Stimulated activated CD4-positive, alpha-beta T cell treated with anti-CD3 and anti-CD28 coated beads, Interleukin-4, amount 100 ng/mL, for 48 hours (primary cell): ENCODE results near the gene DPP6.

Source experiments
- DNase-seq, 2 donors: peaks; one replicate each; pipeline ENCODE4 v3.0.0-alpha.2; 2020; ENCODE audit warnings: low read depth in 2 of 2

Gene DPP6

GRCh38 chr7:154338701-154339506 lies 286.7 kb downstream of the DPP6 start:
- no peak for DNase-seq

DNA sequence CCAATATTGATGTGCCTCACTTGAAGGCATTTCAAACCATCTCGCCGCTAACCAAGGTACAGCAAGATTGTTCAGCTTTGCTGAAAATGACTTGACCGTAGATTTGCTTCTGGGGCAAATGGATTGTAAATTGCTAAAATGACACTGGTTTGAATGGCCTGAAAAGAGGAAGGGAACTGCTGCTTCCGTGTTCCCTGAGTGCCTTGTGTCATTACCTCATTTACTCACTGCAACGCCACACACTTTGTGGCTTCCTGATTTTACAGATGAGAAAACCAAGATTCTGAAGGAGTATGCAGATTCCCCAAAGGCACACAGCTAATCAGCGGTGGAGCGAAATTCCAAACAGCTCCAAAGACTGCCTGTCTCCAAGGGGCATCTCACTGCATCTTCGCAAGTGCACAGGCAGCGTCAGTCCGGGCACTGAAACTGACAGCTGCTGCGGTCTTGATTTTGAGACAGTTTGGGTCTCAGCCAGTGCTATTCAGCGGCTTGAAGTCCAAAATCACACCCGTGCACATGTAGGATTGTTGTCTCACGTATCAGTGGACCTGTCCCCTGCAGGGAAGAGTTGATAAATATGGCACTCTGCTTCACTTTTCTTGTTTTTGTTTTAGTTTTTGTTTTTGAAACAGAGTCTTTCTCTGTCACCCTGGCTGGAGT lies 290.9 kb downstream of the DPP6 start:
- no peak for DNase-seq

DNA sequence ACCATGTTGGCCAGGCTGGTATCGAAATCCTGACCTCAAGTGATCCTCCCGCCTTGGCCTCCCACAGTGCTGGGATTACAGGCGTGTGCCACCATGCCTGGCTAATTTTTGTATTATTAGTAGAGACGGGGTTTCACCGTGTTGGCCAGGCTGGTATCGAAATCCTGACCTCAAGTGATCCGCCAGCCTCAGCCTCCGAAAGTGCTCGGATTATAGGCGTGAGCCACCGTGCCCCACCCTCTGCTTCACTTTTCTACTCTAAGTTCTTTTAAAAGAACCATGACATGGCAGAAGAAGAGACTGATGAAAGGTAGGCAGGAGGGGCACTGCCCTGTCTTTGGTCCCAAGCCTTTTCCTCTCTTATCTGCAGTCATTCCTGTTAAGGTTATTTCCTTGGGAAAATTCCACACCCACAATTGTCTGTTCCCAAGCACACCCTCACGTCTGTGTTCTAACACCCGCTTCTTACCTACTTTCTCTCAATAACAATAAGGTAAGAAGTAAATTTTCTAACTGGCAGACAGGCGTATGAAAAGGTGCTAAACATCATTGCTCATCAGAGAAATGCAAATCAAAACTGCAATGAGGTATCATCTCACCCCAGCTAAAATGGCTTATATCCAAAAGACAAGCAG lies 291.7 kb downstream of the DPP6 start:
- DNase-seq, result no peak

- DNase-seq, result no peak
Measured at GRCh38 chr7:154345093-154345492, 292.9 kb downstream of the DPP6 start.

GRCh38 chr7:154347700-154348266 lies 295.6 kb downstream of the DPP6 start:
- DNase-seq, result no peak

DNA sequence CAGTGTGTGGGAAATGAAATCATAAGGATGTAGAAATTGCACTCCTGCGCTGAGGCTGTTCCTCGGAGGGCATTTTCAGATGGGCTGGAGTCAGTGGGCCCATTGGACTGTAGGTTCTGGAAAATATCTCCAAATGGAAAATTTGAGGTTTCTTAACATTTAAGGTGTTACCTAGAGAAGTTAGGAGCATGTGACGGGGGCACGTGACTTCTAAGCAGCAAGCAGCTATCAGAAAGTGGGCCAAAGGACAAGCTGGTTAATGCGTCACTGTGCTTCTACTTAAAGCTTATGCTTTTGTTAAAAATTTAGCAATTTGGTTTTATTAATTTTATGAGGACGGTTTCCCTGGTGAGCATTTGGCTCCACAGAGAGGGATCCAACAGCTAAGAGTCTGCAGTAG lies 298.7 kb downstream of the DPP6 start:
- no peak for DNase-seq

GRCh38 chr7:154353355-154353767 lies 301.2 kb downstream of the DPP6 start:
- DNase-seq, result no peak

DNA sequence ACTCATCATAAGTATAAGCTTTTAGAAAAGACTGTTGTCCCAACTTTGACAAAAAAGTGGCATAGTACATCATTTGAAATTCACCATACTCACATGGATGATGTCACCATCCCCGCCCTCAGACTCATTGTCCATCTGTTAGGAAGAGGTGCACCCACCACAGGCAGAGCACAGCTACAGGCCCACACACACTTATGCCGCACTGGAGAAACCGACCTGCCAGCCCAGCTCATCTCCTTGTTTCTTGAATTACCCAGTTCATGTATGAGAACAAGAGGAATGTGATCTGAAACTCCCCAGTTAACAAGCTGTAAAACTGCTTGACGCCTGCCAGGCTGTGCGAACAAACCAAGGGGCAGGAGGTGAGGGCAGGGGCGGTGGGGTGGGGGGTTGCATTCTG lies 312.0 kb downstream of the DPP6 start:
- DNase-seq, result no peak

DNA sequence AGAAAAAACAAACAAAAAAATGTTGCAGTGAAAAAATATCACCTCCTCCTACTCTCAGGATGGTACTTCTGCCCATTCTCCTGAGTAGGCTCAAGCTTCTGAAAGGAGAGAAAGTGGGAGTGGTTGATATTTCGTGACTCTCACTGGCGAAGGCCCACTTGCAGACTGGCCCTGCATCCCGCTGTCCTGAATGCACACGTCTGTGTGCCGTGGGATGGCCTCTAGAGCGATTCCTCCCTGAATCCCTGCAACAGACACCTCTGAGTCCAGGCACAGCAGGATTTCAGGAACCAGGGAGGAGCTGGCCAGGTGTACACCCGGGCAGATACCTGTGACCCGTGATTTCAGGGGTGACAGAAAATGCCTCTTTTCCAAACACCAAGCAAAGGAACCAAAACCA lies 319.2 kb downstream of the DPP6 start:
- DNase-seq, result no peak

- no peak for DNase-seq
Measured at GRCh38 chr7:154372011-154372601, 319.9 kb downstream of the DPP6 start.

- DNase-seq, result no peak
Measured at GRCh38 chr7:154373956-154374355, 321.8 kb downstream of the DPP6 start.

GRCh38 chr7:154375956-154376355 lies 323.8 kb downstream of the DPP6 start:
- DNase-seq, result no peak

DNA sequence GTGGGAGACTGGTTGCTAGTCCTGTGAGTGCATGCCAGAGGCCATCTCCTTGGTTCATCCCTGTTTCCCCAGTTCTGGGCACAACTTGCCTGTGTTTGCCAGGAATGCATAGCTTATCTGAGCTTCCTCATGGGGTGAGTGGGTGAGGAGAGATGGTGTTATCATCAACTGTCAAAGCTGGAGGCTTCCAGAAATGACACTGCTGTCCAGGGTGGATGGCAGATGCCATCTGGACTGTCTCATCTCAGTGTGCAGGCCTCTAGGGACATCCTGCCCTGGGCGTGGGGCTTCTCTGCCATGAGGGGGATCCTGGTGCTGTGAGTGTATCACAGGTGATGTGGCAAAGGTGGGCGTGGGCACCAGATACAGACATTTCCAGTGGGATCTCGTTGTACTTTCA lies 328.6 kb downstream of the DPP6 start:
- no peak for DNase-seq

DNA sequence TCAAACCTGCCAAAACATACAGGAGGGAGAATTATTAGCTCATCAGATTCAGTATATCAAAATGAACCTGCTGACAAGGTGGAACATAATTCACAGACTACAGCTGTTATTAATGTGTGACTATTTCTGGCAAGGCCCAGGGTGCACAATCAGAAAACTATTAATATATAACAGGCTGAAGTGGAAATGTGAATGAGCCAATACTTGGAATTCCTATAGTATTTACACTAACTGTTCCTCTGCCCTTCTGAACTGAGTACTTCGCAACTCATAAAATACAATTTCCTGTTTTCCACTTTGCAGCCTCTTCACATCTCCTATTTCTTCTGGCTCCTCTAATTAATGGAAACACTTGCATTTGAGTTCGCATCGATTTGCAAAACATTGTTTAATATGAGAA lies 330.8 kb downstream of the DPP6 start:
- no peak for DNase-seq

GRCh38 chr7:154385214-154385613 lies 333.0 kb downstream of the DPP6 start:
- DNase-seq, result no peak

GRCh38 chr7:154387252-154387651 lies 335.1 kb downstream of the DPP6 start:
- DNase-seq, result no peak

DNA sequence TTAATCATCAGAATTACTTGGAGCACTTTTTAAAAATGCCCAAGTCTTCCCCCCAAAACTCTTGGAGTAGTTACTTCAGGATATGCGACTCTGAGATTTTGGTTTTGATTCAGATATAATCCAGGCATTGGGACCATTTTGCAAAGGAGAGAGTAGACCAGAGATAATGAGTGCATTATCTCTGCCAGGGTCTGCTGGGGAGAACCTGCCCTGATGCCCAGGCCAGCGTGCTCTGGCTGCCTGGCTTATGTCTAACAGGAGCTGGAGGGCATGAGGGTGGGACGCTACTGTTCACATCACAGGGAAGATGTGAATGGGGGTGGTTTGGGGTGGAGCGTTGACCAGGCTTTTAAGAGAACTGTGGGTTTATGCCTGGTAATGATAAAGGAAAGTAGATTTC lies 336.2 kb downstream of the DPP6 start:
- no peak for DNase-seq

DNA sequence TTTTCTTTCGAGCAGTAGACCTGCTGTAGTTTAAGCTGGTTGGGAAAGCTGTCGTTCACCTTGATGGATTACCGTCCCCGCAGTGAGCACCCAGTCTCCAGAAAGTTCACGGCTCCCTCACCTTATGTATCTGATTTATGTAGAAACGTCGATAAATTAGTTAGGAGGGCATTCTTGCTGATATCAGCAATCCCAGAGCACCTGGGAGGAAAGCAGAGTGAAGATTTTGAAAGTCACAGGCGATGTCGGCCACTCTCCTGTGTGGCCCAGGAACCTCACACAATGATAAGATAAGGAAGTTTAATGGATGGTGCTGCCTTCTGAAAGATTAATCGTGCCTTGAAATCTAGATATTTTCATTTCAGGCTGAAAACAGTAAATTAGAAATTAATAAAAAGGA lies 336.8 kb downstream of the DPP6 start:
- DNase-seq, result no peak

DNA sequence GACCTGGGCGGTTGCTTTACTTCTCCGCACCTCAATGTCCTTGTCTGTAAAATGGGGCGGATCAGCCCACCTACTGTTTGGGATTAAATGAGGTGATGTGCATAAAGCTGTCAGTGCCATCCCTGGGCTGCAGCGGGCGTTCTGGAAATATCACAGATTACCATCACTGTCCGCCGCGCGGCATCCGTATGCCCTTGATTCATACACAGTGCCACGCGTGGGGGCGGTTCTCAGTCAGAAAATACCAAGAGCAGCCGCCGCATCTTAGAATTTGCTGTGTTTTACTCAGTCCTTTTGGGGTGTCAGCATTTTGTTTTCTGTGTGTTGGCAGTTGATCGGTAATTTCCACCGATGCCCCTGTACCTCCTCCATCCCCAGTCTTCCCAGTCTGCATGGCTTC lies 338.8 kb downstream of the DPP6 start:
- DNase-seq, result no peak

- no peak for DNase-seq
Measured at GRCh38 chr7:154394804-154395203, 342.6 kb downstream of the DPP6 start.

GRCh38 chr7:154406312-154406711 lies 354.1 kb downstream of the DPP6 start:
- DNase-seq, result no peak

DNA sequence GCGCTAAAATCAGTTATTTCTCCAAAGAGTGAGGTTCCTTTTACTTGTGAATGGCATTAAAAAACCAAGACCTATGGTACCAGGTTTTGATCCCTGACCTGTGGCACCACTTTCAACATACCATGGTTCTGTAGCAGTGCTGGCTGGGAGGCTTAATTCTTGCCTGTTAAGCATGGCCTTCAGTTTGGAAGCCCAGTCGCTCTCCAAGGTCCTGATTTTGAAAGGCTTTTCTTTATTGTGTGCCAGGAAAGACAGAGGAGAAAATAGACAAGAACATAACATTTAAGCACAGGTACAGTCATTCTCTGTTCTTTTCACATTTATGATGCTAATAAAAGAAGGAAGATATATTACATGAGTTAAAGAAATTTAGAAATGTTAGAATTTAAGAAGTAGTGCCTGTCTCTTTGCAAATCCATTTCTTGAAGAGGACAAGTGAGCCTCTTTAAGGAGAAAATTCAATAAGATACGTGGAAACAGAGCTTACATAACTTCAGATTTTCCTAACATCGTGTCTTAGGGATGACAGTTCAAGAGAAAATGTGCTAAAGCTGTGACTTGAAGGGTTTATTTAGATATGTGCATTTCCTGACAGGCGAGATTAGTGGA lies 357.6 kb downstream of the DPP6 start:
- no peak for DNase-seq
